Loucy (cell line): Measurements from ENCODE around the gene HMGCS1.

Source experiments
- CTCF ChIP-seq: fragments of 200-600 bp; sonication (generic); conservative IDR thresholded peaks from 2 replicates; pipeline ENCODE4 v1.5.1; 2014; ENCODE audit warnings: mild to moderate bottlenecking, antibody characterized with exemption, low read length
- EZH2phosphoT487 ChIP-seq: fragments of 200-600 bp; IDR thresholded peaks from 2 replicates; pipeline ENCODE4 v1.6.1; 2018; ENCODE audit warnings: antibody characterized with exemption, mild to moderate bottlenecking, moderate library complexity, borderline replicate concordance

- TF ChIP-seq CTCF (no peak), EZH2phosphoT487 (no peak)
Observed at GRCh38 chr5:43354774-43355173, 41.6 kb upstream of the HMGCS1 start.
